ENCODE results near the gene FAM209B. TPM values are rescaled to one million over a fixed set of nuclear protein-coding genes. Genes with fewer than 3 reads are reported as not detected.

The FAM209B gene
- total RNA-seq, 1 experiment from 2014 or later, result not detected

DNA sequence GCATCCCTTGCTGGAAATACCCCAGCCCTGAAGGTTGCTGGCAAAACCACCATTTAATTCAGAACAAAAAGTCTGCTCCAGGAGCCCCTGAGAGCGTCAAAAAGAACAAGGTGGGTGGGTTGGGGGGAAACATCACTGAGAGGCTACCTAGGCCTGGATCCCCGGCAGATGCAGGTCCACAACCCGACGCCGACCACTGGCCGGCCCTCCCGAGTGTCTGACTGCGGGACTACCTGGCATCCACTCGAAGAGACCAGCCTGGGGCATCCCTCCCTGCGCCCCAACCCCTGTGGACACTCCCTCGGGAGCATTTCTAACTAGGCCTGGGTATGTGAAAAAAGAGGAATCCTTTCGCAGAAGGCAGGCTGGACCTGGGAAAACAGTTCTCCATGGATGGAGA lies 47.2 kb downstream of the FAM209B start:
- peak overlapping the region; percentile 60 for H3K4me3 Mint-ChIP-seq (ENCODE audit: unreplicated experiment)
- ChIA-PET CTCF (interaction anchor here (1.1 to 3.5 kb wide), 3 partner anchors 7 to 29 kb away, joined by 5 to 62 read pairs (median 6); no protein-coding TSS in a partner anchor), POLR2A (interaction anchor here (1.4 to 2.4 kb wide), 3 partner anchors 13 to 188 kb away, joined by 4 to 26 read pairs (median 7); partner anchors contain the start of genes AURKA, CSTF1 and TFAP2C)
- no peaks in the 10 kb centered on the region for H3K27me3 ChIP-seq (replicated peaks; ENCODE audit: control insufficient read depth, insufficient read depth, low read length)
- no peaks in the 10 kb centered on the region for H3K36me3 Mint-ChIP-seq (ENCODE audit: insufficient read depth, unreplicated experiment)
- TF ChIP-seq, protein P1, sequence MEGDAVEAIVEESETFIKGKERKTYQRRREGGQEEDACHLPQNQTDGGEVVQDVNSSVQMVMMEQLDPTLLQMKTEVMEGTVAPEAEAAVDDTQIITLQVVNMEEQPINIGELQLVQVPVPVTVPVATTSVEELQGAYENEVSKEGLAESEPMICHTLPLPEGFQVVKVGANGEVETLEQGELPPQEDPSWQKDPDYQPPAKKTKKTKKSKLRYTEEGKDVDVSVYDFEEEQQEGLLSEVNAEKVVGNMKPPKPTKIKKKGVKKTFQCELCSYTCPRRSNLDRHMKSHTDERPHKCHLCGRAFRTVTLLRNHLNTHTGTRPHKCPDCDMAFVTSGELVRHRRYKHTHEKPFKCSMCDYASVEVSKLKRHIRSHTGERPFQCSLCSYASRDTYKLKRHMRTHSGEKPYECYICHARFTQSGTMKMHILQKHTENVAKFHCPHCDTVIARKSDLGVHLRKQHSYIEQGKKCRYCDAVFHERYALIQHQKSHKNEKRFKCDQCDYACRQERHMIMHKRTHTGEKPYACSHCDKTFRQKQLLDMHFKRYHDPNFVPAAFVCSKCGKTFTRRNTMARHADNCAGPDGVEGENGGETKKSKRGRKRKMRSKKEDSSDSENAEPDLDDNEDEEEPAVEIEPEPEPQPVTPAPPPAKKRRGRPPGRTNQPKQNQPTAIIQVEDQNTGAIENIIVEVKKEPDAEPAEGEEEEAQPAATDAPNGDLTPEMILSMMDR (IDR thresholded peaks at IDR 0.05; ENCODE audit: insufficient read depth in 1 of 2, low read depth in 1 of 2, low read length in 1 of 2, severe bottlenecking in 1 of 2, unreplicated experiment in 1 of 2), result no peak
- peaks cover 50% of the 10 kb centered on the region for H3K4me1 Mint-ChIP-seq (ENCODE audit: low read depth, unreplicated experiment)
- peak overlapping the region; percentile 96 for H3K27ac Mint-ChIP-seq (ENCODE audit: unreplicated experiment)
- H3K27me3 Mint-ChIP-seq (ENCODE audit: insufficient read depth, unreplicated experiment), result no peaks in the 10 kb centered on the region
- no peaks in the 10 kb centered on the region for H3K36me3 ChIP-seq (ENCODE audit: control insufficient read depth, insufficient read depth, low read length)
- no TSS peak for BruUV-seq (replicated peaks)
- H3K9me3 Mint-ChIP-seq (ENCODE audit: unreplicated experiment), result no peaks in the 10 kb centered on the region
- no peak for DNase-seq
- peaks cover 45% of the 10 kb centered on the region for H3K4me1 ChIP-seq
- no peak overlapping the region for H3K4me3 ChIP-seq (ENCODE audit: low read depth, low read length)
- intact Hi-C loops (cut with micrococcal nuclease; ENCODE audit: unreplicated experiment), result no loop called here
- H3K9me3 ChIP-seq, result no peaks in the 10 kb centered on the region

- ChIA-PET CTCF (interaction anchor here (0.6 to 1.5 kb wide), 5 partner anchors 10 to 379 kb away, joined by 3 to 8 read pairs (median 3); no protein-coding TSS in a partner anchor), POLR2A (interaction anchor here (0.6 to 0.9 kb wide), 2 partner anchors 14 to 1027 kb away, joined by 5 to 6 read pairs; no protein-coding TSS in a partner anchor)
- Mint-ChIP-seq H3K4me1 (ENCODE audit: low read depth, unreplicated experiment) (peaks cover 46% of the 10 kb centered on the region), H3K36me3 (ENCODE audit: insufficient read depth, unreplicated experiment) (no peaks in the 10 kb centered on the region), H3K9me3 (ENCODE audit: unreplicated experiment) (no peaks in the 10 kb centered on the region), H3K27ac (ENCODE audit: unreplicated experiment) (peak overlapping the region; percentile 30), H3K27me3 (ENCODE audit: insufficient read depth, unreplicated experiment) (no peaks in the 10 kb centered on the region), H3K4me3 (ENCODE audit: unreplicated experiment) (no peak overlapping the region)
- H3K4me1 ChIP-seq, result peaks cover 45% of the 10 kb centered on the region
- peak; percentile 48 to 66 for DNase-seq
- no peak overlapping the region for H3K4me3 ChIP-seq (ENCODE audit: low read depth, low read length)
- BruUV-seq (replicated peaks), result no TSS peak
- intact Hi-C loops (cut with micrococcal nuclease; ENCODE audit: unreplicated experiment), result no loop called here
- H3K9me3 ChIP-seq, result no peaks in the 10 kb centered on the region
- TF ChIP-seq, protein P1 (IDR thresholded peaks at IDR 0.05; ENCODE audit: insufficient read depth in 1 of 2, low read depth in 1 of 2, low read length in 1 of 2, severe bottlenecking in 1 of 2, unreplicated experiment in 1 of 2), result no peak
- H3K27me3 ChIP-seq (replicated peaks; ENCODE audit: control insufficient read depth, insufficient read depth, low read length), result no peaks in the 10 kb centered on the region
- H3K36me3 ChIP-seq (ENCODE audit: control insufficient read depth, insufficient read depth, low read length), result no peaks in the 10 kb centered on the region
These were observed 48.7 kb downstream of the FAM209B start for GRCh38 chr20:56581701-56582100.

DNA sequence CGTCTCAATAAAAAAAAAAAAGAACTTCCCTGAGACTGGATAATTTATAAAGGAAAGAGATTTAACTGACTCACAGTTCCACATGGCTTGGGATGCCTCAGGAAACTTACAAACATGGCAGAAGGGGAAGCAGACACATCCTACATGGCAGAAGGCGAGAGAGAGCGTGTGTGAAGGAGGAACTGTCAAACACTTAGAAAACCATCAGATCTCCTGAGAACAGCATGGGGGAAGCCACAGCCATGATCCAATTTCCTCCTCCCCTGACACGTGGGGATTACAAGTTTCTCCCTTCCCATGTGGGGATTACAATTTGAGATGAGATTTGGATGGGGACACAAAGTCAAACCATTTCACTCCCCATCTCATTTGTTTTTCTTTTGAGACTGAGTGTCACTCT lies 49.5 kb downstream of the FAM209B start:
- Histone ChIP-seq H3K9me3 (no peaks in the 10 kb centered on the region), H3K4me3 (ENCODE audit: low read depth, low read length) (no peak overlapping the region), H3K4me1 (peaks cover 51% of the 10 kb centered on the region), H3K27me3 (replicated peaks; ENCODE audit: control insufficient read depth, insufficient read depth, low read length) (no peaks in the 10 kb centered on the region), H3K36me3 (ENCODE audit: control insufficient read depth, insufficient read depth, low read length) (no peaks in the 10 kb centered on the region)
- Mint-ChIP-seq H3K4me3 (ENCODE audit: unreplicated experiment) (no peak overlapping the region), H3K4me1 (ENCODE audit: low read depth, unreplicated experiment) (peaks cover 53% of the 10 kb centered on the region), H3K27me3 (ENCODE audit: insufficient read depth, unreplicated experiment) (no peaks in the 10 kb centered on the region), H3K9me3 (ENCODE audit: unreplicated experiment) (no peaks in the 10 kb centered on the region), H3K27ac (ENCODE audit: unreplicated experiment) (peak overlapping the region; percentile 30), H3K36me3 (ENCODE audit: insufficient read depth, unreplicated experiment) (peaks cover 6% of the 10 kb centered on the region)
- ChIA-PET CTCF (interaction anchor here (0.7 kb wide), 1 partner anchor 34 kb away, joined by 4 read pairs; no protein-coding TSS in a partner anchor), POLR2A (no interaction called here)
- intact Hi-C loops (cut with micrococcal nuclease; ENCODE audit: unreplicated experiment), result no loop called here
- no TSS peak for BruUV-seq (replicated peaks)
- DNase-seq, result no peak
- TF ChIP-seq, protein P1 (IDR thresholded peaks at IDR 0.05; ENCODE audit: insufficient read depth in 1 of 2, low read depth in 1 of 2, low read length in 1 of 2, severe bottlenecking in 1 of 2, unreplicated experiment in 1 of 2), result no peak

Data from Caco-2 (cell line).